ENCODE measurements around the gene CAMK2D. TPM values are rescaled to one million over a fixed set of nuclear protein-coding genes. Genes with fewer than 3 reads are reported as not detected.

CAMK2D gene
- total RNA-seq, 1 donor from 2014 or later: 19.7 TPM

- Mint-ChIP-seq H3K4me3 (ENCODE audit: unreplicated experiment) (no peak overlapping the region), H3K4me1 (ENCODE audit: unreplicated experiment) (no peaks in the 10 kb centered on the region), H3K9me3 (ENCODE audit: unreplicated experiment) (no peaks in the 10 kb centered on the region), H3K27me3 (ENCODE audit: unreplicated experiment) (peaks cover 1% of the 10 kb centered on the region), H3K27ac (ENCODE audit: unreplicated experiment) (no peak overlapping the region), H3K36me3 (ENCODE audit: low read depth, unreplicated experiment) (peaks cover 4% of the 10 kb centered on the region)
- no peak for DNase-seq (ENCODE audit: low spot score)
- TF ChIP-seq, protein P1, sequence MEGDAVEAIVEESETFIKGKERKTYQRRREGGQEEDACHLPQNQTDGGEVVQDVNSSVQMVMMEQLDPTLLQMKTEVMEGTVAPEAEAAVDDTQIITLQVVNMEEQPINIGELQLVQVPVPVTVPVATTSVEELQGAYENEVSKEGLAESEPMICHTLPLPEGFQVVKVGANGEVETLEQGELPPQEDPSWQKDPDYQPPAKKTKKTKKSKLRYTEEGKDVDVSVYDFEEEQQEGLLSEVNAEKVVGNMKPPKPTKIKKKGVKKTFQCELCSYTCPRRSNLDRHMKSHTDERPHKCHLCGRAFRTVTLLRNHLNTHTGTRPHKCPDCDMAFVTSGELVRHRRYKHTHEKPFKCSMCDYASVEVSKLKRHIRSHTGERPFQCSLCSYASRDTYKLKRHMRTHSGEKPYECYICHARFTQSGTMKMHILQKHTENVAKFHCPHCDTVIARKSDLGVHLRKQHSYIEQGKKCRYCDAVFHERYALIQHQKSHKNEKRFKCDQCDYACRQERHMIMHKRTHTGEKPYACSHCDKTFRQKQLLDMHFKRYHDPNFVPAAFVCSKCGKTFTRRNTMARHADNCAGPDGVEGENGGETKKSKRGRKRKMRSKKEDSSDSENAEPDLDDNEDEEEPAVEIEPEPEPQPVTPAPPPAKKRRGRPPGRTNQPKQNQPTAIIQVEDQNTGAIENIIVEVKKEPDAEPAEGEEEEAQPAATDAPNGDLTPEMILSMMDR (IDR thresholded peaks at IDR 0.05; ENCODE audit: unreplicated experiment): no peak
These were observed 158.8 kb downstream of the CAMK2D start for GRCh38 chr4:113602646-113603228.

DNA sequence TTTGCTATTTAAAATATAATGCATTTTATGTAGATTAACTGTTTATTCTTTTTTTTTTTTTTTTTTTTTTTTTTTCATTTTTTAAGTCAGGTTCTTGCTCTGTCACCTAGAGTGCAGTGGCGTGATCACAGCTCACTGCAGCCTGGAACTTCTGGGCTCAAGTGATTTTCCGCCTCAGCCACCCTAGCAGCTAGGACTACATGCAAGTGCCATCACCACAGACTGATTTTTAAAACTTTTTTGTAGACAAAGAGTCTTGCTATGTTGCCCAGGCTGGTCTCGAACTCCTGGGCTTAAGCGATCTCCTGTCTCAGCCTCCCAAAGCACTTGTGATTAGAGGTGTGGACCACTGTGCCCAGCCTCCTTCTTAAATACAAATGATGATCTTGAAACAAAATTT lies 159.9 kb downstream of the CAMK2D start:
- H3K9me3 Mint-ChIP-seq (ENCODE audit: unreplicated experiment): no peaks in the 10 kb centered on the region
- DNase-seq (ENCODE audit: low spot score): no peak
- TF ChIP-seq, protein P1 (IDR thresholded peaks at IDR 0.05; ENCODE audit: unreplicated experiment): no peak
- no peak overlapping the region for H3K27ac Mint-ChIP-seq (ENCODE audit: unreplicated experiment)
- no peak overlapping the region for H3K4me3 Mint-ChIP-seq (ENCODE audit: unreplicated experiment)
- H3K27me3 Mint-ChIP-seq (ENCODE audit: unreplicated experiment): peaks cover 1% of the 10 kb centered on the region
- H3K4me1 Mint-ChIP-seq (ENCODE audit: unreplicated experiment): no peaks in the 10 kb centered on the region
- H3K36me3 Mint-ChIP-seq (ENCODE audit: low read depth, unreplicated experiment): peaks cover 4% of the 10 kb centered on the region

DNA sequence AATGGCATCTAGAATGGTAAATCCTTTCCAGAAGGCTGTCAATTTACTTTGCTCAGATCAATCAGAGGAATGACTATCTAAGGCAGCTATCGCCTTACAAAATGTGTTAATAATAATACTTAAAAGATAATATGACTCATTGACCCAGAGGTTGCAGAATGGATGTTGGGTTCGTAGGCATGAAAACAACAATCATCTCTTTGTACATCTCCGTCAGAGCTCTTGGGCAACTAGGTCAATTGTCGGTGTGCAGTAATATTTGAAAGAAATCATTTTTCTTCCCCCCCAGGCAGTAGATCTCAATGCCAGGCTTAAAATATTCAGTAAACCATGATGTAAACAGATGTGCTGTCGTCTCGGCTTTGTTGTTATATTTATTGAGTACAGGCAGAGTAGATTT lies 165.1 kb downstream of the CAMK2D start:
- no peaks in the 10 kb centered on the region for H3K9me3 Mint-ChIP-seq (ENCODE audit: unreplicated experiment)
- H3K27me3 Mint-ChIP-seq (ENCODE audit: unreplicated experiment): no peaks in the 10 kb centered on the region
- TF ChIP-seq, protein P1 (IDR thresholded peaks at IDR 0.05; ENCODE audit: unreplicated experiment): no peak
- no peak for DNase-seq (ENCODE audit: low spot score)
- H3K36me3 Mint-ChIP-seq (ENCODE audit: low read depth, unreplicated experiment): no peaks in the 10 kb centered on the region
- no peaks in the 10 kb centered on the region for H3K4me1 Mint-ChIP-seq (ENCODE audit: unreplicated experiment)
- H3K27ac Mint-ChIP-seq (ENCODE audit: unreplicated experiment): no peak overlapping the region
- H3K4me3 Mint-ChIP-seq (ENCODE audit: unreplicated experiment): no peak overlapping the region

DNA sequence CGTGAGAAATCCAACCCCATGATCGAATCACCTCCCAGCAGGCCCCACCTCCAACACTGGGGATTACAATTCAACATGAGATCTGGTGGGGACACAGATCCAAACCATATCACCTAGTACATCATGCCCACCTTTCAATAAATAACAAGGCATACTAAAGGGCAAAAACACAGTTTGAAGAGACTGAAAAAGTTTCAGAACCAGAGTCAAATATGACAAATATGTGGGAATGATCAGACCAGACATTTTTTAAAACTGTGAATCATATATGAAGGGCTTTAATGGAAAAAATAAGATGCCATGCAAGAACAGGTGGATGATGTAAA lies 167.3 kb downstream of the CAMK2D start:
- Mint-ChIP-seq H3K4me3 (ENCODE audit: unreplicated experiment) (no peak overlapping the region), H3K4me1 (ENCODE audit: unreplicated experiment) (no peaks in the 10 kb centered on the region), H3K9me3 (ENCODE audit: unreplicated experiment) (no peaks in the 10 kb centered on the region), H3K36me3 (ENCODE audit: low read depth, unreplicated experiment) (no peaks in the 10 kb centered on the region), H3K27me3 (ENCODE audit: unreplicated experiment) (no peaks in the 10 kb centered on the region), H3K27ac (ENCODE audit: unreplicated experiment) (no peak overlapping the region)
- TF ChIP-seq, protein P1 (IDR thresholded peaks at IDR 0.05; ENCODE audit: unreplicated experiment): no peak
- no peak for DNase-seq (ENCODE audit: low spot score)

- Mint-ChIP-seq H3K9me3 (ENCODE audit: unreplicated experiment) (no peaks in the 10 kb centered on the region), H3K27ac (ENCODE audit: unreplicated experiment) (no peak overlapping the region), H3K4me3 (ENCODE audit: unreplicated experiment) (no peak overlapping the region), H3K27me3 (ENCODE audit: unreplicated experiment) (no peaks in the 10 kb centered on the region), H3K4me1 (ENCODE audit: unreplicated experiment) (peaks cover 4% of the 10 kb centered on the region), H3K36me3 (ENCODE audit: low read depth, unreplicated experiment) (no peaks in the 10 kb centered on the region)
- TF ChIP-seq, protein P1 (IDR thresholded peaks at IDR 0.05; ENCODE audit: unreplicated experiment): no peak
- no peak for DNase-seq (ENCODE audit: low spot score)
These were observed 167.9 kb downstream of the CAMK2D start for GRCh38 chr4:113593400-113594230.

All from endothelial cell (in vitro differentiated cells).